Activated CD8-positive, alpha-beta memory T cell treated with anti-CD3 and anti-CD28 coated beads, Interleukin-2, amount 50 U/mL, for 1 hour (primary cell): ENCODE measurements around the gene SYT8.

Experiments used
- DNase-seq: peaks from one replicate; pipeline ENCODE4 v3.0.0-alpha.2; 2020; ENCODE audit errors: extremely low read depth

The SYT8 gene

DNA sequence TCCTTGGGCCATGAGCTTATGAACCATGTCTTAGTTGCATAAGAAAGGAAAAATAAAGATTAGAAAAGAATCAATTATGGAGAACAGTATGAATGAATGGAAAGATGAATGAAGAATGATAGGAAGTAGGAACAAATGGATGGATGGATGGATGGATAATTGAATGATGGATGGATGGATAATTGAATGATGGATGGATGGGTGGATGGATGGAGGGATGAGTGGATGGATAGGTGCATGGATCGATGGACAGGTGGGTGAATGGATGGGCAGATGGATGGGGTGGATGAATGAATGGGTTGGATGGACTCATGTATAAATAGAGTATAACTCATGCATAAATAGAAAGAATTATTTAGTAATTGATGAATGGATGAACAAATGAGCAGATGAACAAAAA lies 25.3 kb downstream of the SYT8 start:
- no peak for DNase-seq

DNA sequence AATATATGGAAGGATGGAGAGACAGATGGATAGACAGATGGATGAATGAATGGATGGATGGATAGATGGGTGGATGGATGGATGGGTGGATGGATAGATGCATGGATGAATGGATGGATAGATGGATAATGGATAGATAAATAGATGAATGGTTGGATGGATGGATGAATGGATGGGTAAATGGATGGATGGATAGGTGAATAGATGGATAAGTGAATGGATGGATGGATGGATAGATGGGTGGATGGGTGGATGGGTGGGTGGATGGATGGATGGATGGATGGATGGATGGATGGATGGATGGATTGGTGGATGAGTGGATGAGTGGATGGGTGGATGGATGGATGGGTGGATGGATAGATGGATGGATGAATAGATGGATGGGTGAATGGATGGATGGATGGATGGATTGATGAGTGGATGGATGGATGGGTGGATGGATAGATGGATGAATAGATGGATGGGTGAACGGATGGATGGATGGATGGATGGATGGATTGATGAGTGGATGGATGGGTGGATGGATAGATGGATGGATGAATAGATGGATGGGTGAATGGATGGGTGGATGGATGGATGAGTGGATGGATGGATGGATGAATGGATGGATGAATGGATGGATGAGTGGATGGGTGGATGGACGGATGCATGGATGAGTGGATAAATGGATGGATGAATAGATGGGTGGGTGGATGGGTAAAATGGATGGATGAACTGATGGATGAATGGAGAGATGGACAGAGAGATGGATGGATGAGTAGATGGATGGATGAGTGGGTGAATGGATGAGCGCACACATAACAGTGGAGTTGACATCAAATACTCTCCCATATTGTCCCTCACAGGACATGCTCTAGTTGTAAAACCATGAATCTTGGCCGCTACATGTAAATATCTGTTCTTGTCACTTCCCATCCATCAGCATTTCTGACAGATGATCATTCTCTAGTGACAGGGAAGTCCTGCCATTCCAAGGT lies 26.9 kb downstream of the SYT8 start:
- DNase-seq, result no peak

DNA sequence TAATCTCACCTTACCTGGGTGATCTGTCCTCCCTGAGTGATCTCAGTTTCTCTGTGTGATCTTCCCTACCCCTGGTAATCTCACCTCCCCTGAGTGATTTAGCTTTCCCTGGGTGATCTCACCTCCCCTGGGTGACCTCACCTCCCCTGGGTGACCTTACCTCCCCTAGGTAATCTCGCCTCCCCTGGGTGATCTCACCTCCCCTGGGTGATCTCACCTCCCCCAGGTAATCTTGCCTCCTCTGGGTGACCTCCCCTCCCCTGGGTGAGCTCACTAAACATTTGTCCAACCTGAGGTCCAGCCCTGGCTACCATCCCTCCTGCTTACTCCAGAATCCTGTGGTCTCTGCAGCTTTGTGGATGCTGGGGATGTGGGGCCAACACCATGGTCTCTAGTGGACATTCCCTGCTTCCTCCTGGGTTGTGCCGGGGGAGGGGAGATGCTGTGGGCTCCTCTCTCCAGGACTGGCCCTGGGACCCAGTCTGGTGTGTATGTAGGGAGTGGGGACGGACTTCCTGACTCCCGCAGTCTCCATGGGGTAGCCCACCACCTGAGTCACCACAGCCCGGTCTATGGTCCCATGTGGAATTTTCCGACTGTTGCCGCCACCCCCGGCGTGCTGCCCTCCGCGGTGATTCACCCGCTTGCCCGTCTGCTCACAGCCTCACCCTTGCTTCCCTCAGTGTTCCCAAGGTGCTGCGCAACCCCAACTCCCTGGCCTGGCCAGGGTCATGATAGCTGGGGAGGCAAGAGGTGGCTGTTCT lies 28.0 kb downstream of the SYT8 start:
- no peak for DNase-seq

DNA sequence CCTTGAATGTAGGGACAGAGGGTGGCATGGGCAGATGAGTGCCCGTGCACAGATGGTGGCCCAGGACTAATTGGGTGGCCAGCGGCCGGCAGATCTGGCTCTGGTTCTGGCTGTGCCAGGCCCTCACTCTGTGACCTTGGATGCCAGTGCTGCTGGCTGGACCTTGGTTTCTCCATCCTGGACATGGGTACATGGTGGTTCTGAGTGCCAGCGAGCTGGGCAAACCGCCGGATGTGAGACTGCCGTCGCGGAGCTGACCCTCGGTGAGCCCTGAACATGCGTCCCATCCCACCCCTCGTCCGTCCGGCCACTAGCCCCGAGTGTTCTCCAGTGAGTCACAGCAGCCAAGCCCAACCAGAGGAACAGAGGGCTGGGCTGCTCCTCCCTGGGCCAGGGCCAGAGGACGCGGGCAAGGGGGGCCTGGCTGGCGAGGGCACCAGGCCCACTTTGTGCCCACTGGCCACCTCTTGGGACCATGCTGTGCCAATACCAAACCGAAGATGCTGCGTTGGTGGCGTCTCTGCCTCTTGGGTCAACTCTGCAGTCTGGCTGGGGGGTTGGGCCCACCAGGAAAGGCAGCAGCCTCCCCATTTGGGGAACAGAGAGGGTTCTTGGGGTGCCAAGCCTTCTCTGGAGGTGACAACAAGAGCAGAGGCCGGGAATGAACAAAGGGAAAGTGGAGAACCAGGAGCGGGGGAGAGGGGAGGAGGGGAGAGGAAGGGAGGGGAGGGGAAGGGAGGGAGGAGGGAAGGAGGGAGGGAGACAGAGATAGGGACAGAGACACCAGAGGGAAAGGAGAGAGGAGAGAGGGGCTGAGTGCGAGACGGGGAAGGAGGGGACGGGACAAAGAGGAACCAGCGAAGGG lies 28.8 kb downstream of the SYT8 start:
- DNase-seq, result no peak

DNA sequence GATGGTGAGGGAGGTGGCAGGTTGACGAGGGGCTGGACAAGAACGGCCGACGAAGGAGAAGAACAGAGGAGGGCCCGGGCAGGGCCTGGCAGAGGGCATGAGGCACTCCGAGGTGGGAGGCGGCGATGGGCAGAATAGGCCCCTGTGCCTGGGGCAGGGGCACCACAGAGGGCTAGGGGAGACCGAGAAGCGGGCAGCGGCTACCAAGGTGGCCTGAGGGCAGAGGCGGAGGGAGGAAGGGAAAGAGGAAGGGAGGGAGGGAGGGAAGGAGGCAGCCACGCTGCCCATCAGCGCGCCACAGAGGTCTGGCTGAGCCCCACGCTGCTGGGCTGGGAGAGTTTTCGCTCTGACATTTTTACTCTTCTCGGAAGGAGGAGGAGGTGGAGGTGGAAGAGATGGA lies 29.4 kb downstream of the SYT8 start:
- no peak for DNase-seq

DNA sequence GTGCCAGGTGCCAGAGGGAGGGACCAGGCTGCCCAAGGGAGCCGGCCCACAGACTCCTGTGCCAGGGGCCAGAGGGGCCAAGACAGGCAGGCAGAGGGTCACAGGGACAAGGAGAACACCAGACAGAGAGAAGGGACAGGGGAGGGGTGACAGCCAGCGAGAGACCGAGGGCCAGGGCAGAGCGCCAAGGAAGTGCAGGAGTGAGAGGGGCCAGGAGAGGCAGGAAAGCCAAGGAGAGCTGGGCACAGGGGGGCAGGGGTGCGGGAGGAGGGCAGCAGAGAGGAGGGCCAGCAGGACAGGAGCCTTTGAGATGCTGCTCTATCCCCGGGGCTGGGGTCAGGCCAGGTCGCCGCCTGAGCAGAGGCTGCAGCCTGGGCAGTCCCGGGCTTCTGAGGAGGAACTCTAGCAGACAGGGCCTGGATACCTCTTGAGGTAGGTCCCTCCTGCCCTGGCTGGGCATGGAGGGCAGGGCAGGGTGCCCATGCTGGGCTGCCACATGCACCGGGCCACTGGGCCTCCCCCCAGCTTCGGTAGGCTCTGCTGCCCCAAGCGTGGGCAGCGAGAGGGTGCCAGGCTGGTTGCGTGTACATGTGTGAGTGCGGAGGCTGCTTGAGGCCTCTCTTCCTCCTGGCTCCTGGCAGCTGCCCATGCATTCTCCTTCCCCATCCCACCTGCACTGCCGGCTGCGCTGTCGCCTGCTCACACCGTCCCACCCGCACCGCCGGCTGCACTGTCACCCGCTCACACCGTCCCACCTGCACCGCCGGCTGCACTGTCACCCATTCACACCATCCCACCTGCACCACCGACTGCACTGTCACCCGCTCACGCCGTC lies 30.3 kb downstream of the SYT8 start:
- no peak for DNase-seq

DNA sequence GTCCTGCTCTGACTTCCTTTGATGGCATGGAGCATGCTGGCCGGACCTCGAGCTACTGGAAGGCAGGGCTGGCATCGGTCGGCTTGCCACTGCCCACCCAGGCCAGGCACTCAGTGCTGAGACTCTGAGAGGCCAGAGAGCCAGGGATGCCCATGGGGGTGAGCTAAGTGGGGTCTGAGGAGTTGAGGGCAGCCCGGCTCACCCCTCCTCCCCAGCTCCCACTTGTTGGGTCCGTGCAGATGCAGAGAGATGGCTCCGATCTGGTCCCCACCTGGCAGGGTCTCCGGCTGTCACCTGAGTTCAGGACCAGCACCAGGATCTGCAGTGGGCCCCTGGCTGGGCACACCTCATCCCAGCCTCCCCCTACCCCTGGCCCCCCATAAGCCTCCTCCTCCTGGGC lies 31.4 kb downstream of the SYT8 start:
- no peak for DNase-seq

DNA sequence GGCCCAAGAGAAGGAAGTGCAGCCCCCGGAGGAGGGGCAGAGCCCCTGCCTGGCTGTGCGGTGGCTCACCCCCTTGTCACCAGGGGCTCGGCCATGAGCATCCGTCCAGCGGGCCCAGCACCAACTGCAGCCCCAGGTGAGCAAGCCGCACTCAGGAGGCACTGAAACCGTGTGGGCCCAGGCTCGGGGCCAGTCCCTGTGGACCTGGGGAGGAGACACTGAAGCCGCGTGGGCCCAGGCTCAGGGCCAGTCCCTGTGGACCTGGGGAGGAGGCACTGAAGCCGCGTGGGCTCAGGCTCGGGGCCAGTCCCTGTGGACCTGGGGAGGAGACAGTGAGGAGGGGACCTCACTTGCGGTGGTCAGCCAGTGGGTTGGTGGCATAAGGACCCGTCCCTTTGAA lies 32.0 kb downstream of the SYT8 start:
- DNase-seq, result no peak

DNA sequence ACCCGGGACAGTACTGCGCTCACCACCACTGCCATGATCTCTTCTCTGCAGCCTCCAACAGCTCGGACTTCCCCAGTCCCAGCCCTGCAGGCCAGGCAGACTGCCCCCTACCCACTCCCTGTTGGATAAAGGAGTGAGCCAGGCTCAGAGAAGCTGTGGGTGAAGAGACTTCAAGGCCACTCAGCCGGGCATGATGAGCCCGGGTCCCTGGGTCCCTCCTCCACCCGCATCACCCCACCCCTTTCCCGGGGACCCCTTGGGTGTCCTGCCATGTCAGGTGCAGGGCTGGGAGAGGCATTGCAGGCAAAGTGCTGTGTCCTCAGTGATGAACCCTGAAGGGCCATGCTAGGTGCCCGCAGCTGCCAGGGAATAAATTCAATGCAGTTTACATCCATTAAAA lies 32.6 kb downstream of the SYT8 start:
- no peak for DNase-seq

DNA sequence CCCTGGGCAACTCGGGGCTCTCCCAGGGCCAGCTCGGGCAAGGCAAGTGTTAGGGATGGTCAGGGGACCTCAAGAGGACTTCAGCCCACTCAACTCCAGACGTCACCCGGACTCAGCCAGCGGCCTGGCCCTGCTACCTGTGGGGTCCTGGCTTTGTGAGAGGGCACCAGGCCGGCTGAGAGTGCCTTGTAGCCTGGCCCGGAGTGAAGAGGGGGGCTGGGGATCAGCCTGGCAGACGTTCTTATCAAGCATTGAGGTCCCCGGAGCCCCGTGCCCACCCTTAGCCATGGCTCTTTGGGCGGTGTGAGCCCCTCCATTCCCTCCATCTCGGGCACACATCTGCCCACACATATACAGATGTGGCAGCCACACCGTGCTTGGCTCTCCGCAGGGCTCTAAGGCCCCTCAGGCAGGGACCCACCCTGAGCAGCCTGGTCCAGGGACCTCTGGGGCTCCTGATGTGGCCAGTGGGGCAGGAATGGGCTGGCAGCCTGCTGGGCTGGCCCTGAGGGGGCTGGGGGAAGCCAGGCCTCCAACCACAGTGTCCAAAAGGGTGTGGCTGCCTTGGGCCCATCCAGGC lies 33.4 kb downstream of the SYT8 start:
- DNase-seq, result no peak

DNA sequence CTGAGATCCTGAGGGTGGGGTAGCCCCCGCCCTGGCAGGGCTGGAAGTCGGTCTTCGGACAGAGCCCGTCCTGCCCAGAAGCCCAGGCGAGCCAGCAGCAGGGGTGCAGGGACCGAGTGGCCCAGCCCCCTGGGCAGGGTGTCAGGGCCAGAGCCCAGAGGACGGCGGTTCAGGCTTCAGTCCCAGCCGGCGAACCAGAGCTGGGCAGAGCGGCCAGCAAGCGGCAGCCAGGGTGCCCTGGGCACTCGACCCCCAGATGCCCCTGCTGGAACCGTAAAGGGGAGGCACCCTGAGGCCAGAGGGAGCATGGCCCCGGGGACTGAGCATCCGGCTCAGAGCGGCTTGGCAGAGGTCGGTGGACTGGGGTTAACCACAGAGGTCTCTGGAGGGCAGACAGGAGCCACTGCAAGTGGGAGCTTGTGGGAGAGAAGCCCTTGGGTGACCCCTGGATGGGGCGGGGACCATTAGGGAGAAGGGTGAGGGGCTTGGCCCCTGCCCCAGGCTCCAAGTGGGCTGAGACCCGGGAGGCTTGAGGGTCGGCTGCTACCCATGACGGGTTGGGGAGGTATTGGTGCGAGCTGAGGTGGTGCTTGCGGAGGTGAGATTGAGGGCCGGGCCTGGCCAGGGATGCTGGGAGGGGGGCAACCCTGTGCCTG lies 34.0 kb downstream of the SYT8 start:
- no peak for DNase-seq

DNA sequence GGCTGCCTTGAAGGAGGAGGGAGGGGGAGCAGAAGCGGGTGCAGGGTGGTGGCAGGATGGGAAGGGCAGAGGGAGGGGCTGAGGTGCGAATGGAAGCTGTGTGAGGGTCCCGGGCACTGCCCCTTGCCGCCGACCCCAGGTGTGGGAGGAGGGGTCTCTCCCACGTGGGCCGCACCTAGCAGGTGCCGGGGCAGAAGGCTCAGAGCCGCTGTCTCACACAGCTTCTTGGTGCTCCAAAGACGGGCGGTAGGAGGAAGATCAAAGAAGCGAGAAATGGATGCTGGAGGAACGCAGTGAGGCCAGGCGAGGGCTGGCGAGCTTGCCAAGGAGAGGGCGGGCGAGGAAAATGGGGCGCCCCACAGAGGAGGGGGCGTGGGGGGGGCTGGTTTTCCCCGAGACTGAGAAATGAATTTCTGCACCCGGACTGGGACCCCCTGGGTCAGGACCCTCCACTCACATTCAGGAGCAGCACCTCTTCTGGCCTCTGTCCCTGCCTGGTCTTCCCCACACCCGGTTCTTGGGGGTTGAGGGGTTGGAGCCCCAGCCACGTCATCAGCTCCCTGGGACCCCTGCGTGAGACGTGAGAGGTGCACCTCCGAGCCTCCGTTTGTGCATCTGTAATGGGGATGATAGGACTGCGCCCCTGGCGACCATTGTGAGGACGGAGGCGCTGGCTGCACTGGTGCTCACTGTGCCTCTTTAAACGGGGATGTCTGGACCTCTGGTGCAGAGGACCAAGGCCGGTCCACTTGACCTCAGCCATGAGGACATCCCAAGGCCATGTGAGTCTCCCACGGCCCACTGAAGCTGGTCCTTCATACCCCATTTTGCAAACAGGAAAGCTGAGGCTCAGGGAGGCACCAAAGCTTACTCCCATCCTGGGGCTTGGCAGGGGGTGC lies 34.9 kb downstream of the SYT8 start:
- DNase-seq, result no peak

DNA sequence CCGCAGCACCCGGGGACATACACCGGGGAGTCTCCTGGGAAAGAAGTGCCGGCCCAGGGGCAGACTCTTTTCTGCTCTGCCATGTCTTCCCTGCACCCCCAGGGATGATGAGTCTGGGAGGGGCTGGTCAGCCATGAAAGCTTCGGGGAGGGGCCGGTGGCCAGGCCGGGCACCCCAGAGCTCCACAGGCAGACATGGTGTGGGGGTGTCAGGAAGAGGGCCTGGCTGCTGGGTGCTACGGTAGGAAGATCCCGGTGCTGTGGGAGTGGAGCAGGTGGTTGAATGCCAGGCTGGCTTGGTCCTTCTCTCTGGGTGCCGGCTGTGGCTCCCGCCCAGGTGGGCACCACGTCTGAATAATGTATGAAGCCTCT lies 35.5 kb downstream of the SYT8 start:
- DNase-seq, result no peak

DNA sequence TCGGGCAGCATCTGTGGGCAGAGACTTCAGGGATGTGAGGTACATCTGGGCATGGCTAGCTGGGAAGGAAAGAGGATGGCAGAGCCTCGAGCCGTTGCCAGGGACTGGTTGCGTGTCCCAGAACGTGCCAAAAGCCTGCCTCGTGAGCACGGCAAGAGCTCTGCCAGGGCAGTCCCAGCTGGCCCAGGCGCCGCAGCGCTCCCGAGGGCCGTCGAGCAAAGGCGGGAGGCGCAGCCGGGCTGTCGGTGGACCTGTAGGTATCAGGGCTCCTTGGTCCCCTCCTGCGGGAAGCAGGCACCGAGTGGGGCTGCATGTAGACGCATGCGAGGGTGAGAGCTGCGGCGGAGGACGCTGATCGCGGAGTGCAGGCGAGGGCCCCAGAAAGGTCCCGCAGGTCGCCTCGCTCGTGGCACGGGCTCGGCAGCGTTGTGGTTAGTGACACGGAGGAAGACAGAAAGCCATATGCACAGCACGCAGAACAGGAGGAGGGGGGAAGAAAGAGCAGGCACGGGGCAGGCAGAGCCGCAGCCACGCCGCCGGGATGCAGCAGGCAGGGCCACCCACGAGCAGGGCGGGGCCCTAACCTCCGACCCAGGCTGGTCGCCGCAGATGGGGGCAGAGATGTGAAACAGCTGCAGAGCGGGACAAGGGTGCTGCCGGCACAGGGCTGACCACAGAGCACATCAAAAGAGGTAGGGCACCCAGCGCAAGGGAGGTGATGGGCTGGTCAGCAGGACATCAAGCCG lies 36.1 kb downstream of the SYT8 start:
- no peak for DNase-seq

DNA sequence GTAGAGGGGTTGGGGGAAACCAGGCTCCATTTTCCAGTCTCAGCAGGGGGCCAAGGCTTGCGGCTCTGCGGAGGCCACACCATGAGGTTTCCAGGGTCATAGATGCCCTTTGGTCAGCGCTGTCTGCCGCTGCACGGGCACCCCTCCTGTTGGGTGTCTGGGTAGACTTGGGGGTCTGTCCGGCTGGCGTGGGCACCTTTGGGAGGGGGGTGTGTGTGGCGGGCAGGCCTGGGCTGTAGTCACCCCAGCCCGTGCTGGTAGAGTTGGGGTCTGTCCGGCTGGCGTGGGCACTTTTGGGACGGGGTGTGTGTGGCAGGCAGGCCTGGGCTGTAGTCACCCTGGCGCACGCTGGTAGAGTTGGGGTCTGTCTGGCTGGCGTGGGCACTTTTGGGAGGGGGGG lies 36.7 kb downstream of the SYT8 start:
- DNase-seq, result no peak

DNA sequence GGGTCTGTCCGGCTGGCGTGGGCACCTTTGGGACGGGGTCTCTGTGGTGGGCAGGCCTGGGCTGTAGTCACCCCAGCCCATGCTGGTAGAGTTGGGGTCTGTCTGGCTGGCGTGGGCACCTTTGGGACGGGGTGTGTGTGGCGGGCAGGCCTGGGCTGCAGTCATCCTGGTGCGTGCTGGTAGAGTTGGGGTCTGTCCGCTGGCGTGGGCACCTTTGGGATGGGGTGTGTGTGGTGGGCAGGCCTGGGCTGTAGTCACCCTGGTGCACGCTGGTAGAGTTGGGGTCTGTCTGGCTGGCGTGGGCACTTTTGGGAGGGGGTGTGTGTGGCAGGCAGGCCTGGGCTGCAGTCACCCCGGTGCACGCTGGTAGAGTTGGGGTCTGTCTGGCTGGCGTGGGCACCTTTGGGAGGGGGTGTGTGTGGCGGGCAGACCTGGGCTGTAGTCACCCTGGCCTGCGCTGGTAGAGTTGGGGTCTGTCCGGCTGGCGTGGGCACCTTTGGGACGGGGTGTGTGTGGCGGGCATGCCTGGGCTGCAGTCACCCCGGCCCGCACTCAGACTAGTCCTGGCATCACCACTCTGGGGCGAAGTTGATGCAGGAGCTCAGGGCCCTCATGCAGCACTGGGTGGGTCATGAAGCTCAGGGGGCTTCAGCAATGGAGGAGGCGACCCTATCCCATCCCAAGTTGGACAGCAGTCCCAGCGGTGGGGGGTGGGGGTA lies 37.6 kb downstream of the SYT8 start:
- no peak for DNase-seq

DNA sequence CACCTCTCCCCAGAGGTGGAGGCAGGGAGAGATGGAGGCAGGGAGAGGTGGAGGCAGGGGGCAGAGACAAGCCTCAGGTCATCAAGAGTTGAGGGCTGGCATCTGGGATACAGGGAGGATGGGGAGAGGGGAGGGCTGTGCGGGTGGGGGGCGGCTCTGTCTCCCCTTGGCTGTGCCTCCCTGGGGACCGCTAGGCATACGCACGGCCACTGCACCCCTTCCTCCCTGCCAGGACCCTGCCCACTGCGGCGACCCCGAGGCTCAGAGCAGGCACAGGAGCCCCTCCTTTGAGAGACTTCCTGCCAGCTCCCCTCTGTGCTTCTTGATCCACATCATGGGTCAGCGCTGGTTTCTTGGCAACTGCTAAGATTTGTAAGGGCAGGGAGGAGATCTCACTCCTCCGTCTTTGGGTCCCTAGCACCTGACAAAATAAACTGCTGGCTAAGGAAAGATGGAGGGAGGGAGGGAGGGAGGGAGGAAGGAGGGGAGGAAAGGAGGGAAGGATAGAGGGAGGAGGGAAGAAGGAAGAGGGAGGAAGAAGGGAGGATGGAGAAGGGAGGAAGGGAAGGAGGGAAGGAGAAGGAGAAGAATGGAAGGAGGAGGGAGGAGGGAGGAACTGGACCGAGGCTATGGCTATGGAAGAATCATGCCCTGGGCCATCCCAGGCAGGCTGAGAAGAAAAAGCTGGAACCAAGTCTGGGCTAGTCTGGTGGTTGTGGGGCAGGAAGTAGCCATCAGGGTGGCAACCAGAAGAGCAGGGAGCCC lies 38.4 kb downstream of the SYT8 start:
- no peak for DNase-seq
